GOT3 (cell line): ENCODE results near the gene ARPC2.
"Not testable (repeated sequence)": the region's sequence is repeated elsewhere in the genome, so short reads cannot be mapped to it uniquely, and the experiment has no call there.

Experiments
- DNase-seq: peaks from one replicate; lab custom pipeline; 2025; ENCODE audit warnings: mixed read lengths; lab: John Stamatoyannopoulos, UW

ARPC2 gene

GRCh38 chr2:218216674-218217359 lies at the start of gene ARPC2:
TSS of gene ARPC2 (plus strand) at chr2:218217189. CDS start at chr2:218217471, 282 bp downstream.
- DNase-seq, result peak; percentile 86

DNA sequence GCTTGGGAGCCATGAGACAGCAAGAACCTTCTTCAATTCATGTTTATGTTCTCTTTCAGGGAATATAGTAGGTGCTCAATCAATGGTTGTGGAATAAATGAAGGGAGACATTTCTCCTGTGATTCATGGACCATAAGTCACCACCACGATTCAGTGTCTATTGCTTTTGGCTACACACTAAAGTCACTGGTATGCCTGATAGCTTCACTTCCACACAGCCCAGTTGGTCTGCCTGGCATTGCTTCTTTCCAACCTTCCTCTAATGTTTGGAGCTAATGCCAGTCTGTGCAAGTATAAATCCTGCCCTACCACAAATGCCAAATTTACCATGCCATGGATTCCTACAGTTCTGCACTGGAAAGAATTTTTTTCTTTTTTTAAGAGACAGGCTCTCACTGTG lies 49.0 kb upstream of the ARPC2 start:
- no peak for DNase-seq

GRCh38 chr2:218168635-218169462 lies 48.1 kb upstream of the ARPC2 start:
- no peak for DNase-seq

GRCh38 chr2:218169757-218170546 lies 47.0 kb upstream of the ARPC2 start:
- no peak for DNase-seq

DNA sequence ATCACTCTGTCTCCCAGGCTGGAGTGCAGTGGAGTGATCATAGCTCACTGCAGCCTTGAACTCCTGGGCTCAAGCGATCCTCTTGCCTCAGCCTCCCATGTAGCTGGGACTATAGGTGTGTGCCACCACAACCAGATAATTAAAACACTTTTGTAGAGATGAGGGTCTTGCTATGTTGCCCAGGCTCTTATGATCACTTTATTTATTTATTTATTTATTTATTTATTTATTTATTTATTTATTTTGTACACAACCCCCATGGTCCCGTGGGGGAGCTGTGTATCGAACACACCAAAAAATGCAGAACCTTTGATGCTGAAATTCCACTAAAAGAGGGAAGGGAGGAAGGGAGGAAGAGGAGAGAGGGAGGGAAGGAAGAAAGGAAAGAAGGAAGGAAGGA lies 45.2 kb upstream of the ARPC2 start:
- not testable (repeated sequence) for DNase-seq

GRCh38 chr2:218172845-218173244 lies 44.1 kb upstream of the ARPC2 start:
- no peak for DNase-seq

- DNase-seq, result no peak
Observed at GRCh38 chr2:218179782-218180181, 37.2 kb upstream of the ARPC2 start.

- DNase-seq, result no peak
Observed at GRCh38 chr2:218180467-218181114, 36.4 kb upstream of the ARPC2 start.

GRCh38 chr2:218184331-218184730 lies 32.7 kb upstream of the ARPC2 start:
- no peak for DNase-seq

GRCh38 chr2:218186355-218186766 lies 30.6 kb upstream of the ARPC2 start:
- no peak for DNase-seq

GRCh38 chr2:218186876-218187275 lies 30.1 kb upstream of the ARPC2 start:
- DNase-seq, result no peak

- DNase-seq, result no peak
Observed at GRCh38 chr2:218187296-218188015, 29.5 kb upstream of the ARPC2 start.

DNA sequence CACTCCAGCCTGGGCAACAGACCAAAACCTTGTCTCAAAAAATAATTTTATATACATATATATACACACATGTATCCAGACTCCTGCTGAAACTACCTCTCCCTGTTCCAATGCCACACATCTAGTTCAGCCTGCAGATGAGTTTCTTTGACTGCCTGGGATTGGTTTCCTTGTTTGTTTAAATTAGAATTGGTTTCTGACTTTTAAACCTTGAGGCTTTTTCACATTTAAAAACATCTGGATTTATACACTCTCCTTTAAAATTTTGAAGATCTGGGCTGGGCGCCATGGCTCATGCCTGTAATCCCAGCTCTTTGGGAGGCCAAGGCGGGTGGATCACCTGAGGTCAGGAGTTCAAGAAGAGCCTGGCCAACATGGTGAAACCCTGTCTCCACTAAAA lies 28.5 kb upstream of the ARPC2 start:
- DNase-seq, result no peak

- no peak for DNase-seq
Observed at GRCh38 chr2:218192902-218193430, 24.0 kb upstream of the ARPC2 start.

DNA sequence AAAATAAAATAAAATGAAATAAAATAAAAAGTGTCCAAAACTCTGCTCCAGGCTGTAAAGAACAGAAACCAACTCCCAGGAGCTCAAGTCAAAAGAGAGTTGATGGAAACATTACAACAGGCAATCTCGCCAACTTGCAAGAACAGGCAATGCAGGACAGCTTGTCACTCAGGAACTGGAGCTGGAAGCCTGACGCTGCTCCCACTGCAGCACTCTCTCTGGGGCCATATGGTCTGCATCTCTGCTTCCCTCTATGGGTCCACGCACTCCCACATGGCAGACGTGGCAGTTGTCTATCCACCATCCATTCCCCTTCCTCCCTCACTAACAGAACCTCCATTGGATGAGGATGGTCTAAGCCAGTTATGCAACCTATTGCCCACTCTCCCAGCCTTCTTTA lies 23.3 kb upstream of the ARPC2 start:
- no peak for DNase-seq

DNA sequence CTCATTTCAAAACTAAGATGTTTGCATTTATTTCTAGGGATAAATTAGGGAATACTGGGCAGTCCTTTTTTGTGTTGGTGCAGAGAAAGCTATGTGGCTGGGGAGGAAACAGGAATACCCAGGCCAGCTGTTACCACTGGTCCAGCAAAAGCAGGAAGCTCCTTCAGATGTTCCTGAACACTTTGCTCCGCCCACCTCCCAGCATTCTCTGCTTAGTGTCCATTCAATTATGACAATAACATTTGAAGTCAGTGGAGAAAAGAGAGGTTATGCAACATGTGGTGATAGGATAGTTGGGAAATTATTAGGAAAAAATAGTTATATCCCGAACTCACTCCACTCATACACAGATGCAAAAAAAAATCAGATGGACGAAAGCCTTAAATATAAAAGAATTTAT lies 22.1 kb upstream of the ARPC2 start:
- no peak for DNase-seq

DNA sequence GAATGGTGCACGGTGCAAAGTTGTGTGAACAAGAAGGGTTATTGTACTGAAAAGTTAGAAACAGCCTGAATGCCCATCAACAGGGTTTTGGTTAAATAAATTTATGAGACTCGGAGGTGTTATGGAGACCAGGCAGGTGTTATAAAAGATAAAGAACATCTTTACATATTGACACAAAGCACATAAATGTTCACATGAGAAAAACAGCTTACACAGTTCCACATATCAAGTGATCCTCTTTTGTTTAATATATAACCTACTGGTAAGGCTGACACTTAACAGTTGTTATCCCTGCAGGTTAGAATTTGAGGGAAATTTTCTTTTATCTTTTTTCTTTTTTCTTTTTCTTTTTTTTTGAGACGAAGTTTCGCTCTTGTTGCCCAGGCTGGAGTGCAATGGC lies 20.0 kb upstream of the ARPC2 start:
- no peak for DNase-seq

DNA sequence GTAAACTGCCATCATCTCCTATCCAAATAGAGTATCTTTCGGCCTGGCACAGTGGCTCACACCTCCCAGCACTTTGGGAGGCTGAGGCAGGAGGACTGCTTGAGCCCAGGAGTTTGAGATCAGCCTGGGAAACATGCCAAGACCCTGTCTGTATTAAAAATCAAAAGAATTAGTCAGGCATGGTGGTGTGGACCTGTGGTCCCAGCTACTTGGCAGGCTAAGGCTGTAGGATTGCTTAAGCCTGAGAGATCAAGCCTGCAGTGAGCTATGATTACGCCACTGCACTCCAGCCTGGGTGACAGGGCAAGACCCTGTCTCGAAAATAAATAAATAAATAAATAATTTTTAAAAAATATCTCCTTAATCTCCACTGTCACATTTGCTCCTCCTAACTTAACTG lies 14.7 kb upstream of the ARPC2 start:
- no peak for DNase-seq

- no peak for DNase-seq
Observed at GRCh38 chr2:218209078-218209477, 7.9 kb upstream of the ARPC2 start.

- DNase-seq, result no peak
Observed at GRCh38 chr2:218214116-218214515, 2.9 kb upstream of the ARPC2 start.

- no peak for DNase-seq
Observed at GRCh38 chr2:218216336-218216673, 684 bp upstream of the ARPC2 start.
